IMR-90 (cell line): ENCODE data around the gene PTPRN2. TPM values are rescaled to one million over a fixed set of nuclear protein-coding genes. Genes with fewer than 3 reads are reported as not detected.

ENCODE experiments used
- ATAC-seq: fragments of 200-7000 bp; cut with Tn5 transposase; 2 replicates; pipeline ENCODE4 v1.9.1; 2020; ENCODE audit warnings: low read depth, mild to moderate bottlenecking, moderate library complexity
- BruUV-seq: library from RNA; stranded (reverse); fragments of 400-500 nt; replicated peaks from 2 replicates; lab custom pipeline; 2021; lab: Mats Ljungman, UMichigan
- CTCF ChIA-PET: fragments of 300-600 bp; formaldehyde crosslinking; extraction: SDS; loops from one replicate; lab custom pipeline; 2021; ENCODE audit warnings: antibody characterized with exemption; lab: Yijun Ruan, JAX
- POLR2A ChIA-PET: fragments of 300-600 bp; sonication (Branson Sonifier 250); formaldehyde crosslinking; loops from one replicate; lab custom pipeline; 2022; ENCODE audit warnings: antibody characterized with exemption; ENCODE audit not compliant: unreplicated experiment; lab: Charles Lee
- DNase-seq: peaks from one replicate; pipeline ENCODE4 v3.0.0; 2013
- H2AFZ ChIP-seq: replicated peaks from 2 replicates; pipeline ENCODE3; 2013; ENCODE audit warnings: low read length, mild to moderate bottlenecking; ENCODE audit not compliant: poor library complexity
- H2AK5ac ChIP-seq: 2 replicates; pipeline ENCODE4 v1.6.1; 2013; ENCODE audit warnings: low read depth, low read length, inconsistent platforms
- H2AK9ac ChIP-seq: replicated peaks from 2 replicates; pipeline ENCODE3; 2013; ENCODE audit warnings: mild to moderate bottlenecking, low read depth, low read length, moderate library complexity; ENCODE audit not compliant: poor library complexity
- H2BK120ac ChIP-seq: 2 replicates; pipeline ENCODE4 v1.6.1; 2013; ENCODE audit warnings: low read depth, low read length, inconsistent platforms
- H2BK15ac ChIP-seq: 3 replicates; pipeline ENCODE4 v1.6.1; 2013; ENCODE audit warnings: low read depth, low read length, inconsistent platforms
- H2BK20ac ChIP-seq: 2 replicates; pipeline ENCODE4 v1.6.1; 2013; ENCODE audit warnings: low read depth, mild to moderate bottlenecking, inconsistent platforms, low read length, moderate library complexity
- H2BK5ac ChIP-seq: 2 replicates; pipeline ENCODE4 v1.6.1; 2013; ENCODE audit warnings: mild to moderate bottlenecking, low read depth, low read length, inconsistent platforms; ENCODE audit not compliant: poor library complexity, severe bottlenecking
- H3K14ac ChIP-seq: replicated peaks from 2 replicates; pipeline ENCODE4 v1.6.1; 2013; ENCODE audit warnings: low read depth, low read length, inconsistent platforms
- H3K18ac ChIP-seq: 2 replicates; pipeline ENCODE4 v1.6.1; 2013; ENCODE audit warnings: low read depth, low read length, control low read depth
- H3K23ac ChIP-seq: 2 replicates; pipeline ENCODE4 v1.6.1; 2013; ENCODE audit warnings: low read depth, low read length, inconsistent platforms
- H3K27ac ChIP-seq: 2 replicates; pipeline ENCODE4 v1.5.1; 2013; ENCODE audit warnings: mild to moderate bottlenecking, control low read depth, low read length; ENCODE audit not compliant: insufficient read depth
- H3K27me3 ChIP-seq: 2 replicates; pipeline ENCODE4 v1.6.1; 2013; ENCODE audit warnings: low read length; ENCODE audit not compliant: control insufficient read depth, insufficient read depth
- H3K36me3 ChIP-seq: 2 replicates; pipeline ENCODE4 v1.6.1; 2013; ENCODE audit warnings: low read length, mixed read lengths; ENCODE audit not compliant: control insufficient read depth, insufficient read depth
- H3K4ac ChIP-seq: 2 replicates; pipeline ENCODE4 v1.6.1; 2013; ENCODE audit warnings: low read depth, low read length, inconsistent platforms
- H3K4me1 ChIP-seq: 2 replicates; pipeline ENCODE4 v1.6.1; 2013; ENCODE audit warnings: low read length, mixed read lengths; ENCODE audit not compliant: control insufficient read depth, insufficient read depth
- H3K4me2 ChIP-seq: 2 replicates; pipeline ENCODE4 v1.6.1; 2013; ENCODE audit warnings: low read depth, mild to moderate bottlenecking, control low read depth, low read length, moderate library complexity
- H3K4me3 ChIP-seq: 2 replicates; pipeline ENCODE4 v1.5.1; 2013; ENCODE audit warnings: low read depth, mild to moderate bottlenecking, control low read depth, low read length, moderate library complexity; ENCODE audit not compliant: insufficient read depth
- H3K56ac ChIP-seq: 2 replicates; pipeline ENCODE4 v1.6.1; 2013; ENCODE audit warnings: low read length, inconsistent platforms; ENCODE audit not compliant: insufficient read depth; ENCODE audit errors: extremely low read depth
- H3K79me1 ChIP-seq, 2 experiments: 2 replicates each; pipeline ENCODE4 v1.6.1; 2013; ENCODE audit warnings: low read length in 2 of 2, inconsistent platforms in 1 of 2, low read depth in 1 of 2
- H3K9ac ChIP-seq: 2 replicates; pipeline ENCODE4 v1.6.1; 2013; ENCODE audit warnings: low read depth, low read length, control low read depth
- H3K9me1 ChIP-seq: 2 replicates; pipeline ENCODE4 v1.6.1; 2013; ENCODE audit warnings: low read length, inconsistent platforms; ENCODE audit not compliant: insufficient read depth
- H3K9me3 ChIP-seq: 2 replicates; pipeline ENCODE4 v1.6.1; 2013; ENCODE audit warnings: low read length; ENCODE audit not compliant: control insufficient read depth, insufficient read depth
- H4K20me1 ChIP-seq: 2 replicates; pipeline ENCODE4 v1.6.1; 2013; ENCODE audit warnings: low read length, inconsistent platforms; ENCODE audit not compliant: insufficient read depth
- H4K5ac ChIP-seq: 2 replicates; pipeline ENCODE4 v1.6.1; 2013; ENCODE audit warnings: mild to moderate bottlenecking, low read depth, low read length, control low read depth
- H4K8ac ChIP-seq, 2 experiments: 2 replicates each; pipeline ENCODE4 v1.6.1; 2013; ENCODE audit warnings: low read depth in 2 of 2, low read length in 2 of 2, control low read depth in 1 of 2, inconsistent platforms in 1 of 2
- H4K91ac ChIP-seq: 2 replicates; pipeline ENCODE4 v1.6.1; 2013; ENCODE audit warnings: low read depth, low read length, inconsistent platforms; ENCODE audit not compliant: insufficient read depth
- BHLHE40 ChIP-seq: fragments of 150-350 bp; IDR thresholded peaks from 2 replicates; pipeline ENCODE4 v1.6.1; 2016; ENCODE audit warnings: mild to moderate bottlenecking, low read depth, low read length
- CEBPB ChIP-seq: IDR thresholded peaks from 2 replicates; pipeline ENCODE4 v1.6.1; 2012; ENCODE audit warnings: low read depth, low read length, improper control_type of control experiment
- CHD1 ChIP-seq: IDR thresholded peaks from 2 replicates; pipeline ENCODE4 v1.6.1; 2012; ENCODE audit warnings: low read depth, low read length, improper control_type of control experiment
- ELK1 ChIP-seq: fragments of 150-350 bp; IDR thresholded peaks from 2 replicates; pipeline ENCODE4 v1.6.1; 2016; ENCODE audit warnings: low read depth, mild to moderate bottlenecking, low read length, moderate library complexity, borderline replicate concordance
- MAZ ChIP-seq: IDR thresholded peaks from 2 replicates; pipeline ENCODE4 v1.6.1; 2012; ENCODE audit warnings: low read depth, mild to moderate bottlenecking, low read length, improper control_type of control experiment, moderate library complexity, borderline replicate concordance
- MXI1 ChIP-seq: IDR thresholded peaks from 2 replicates; pipeline ENCODE4 v1.6.1; 2012; ENCODE audit warnings: low read depth, mild to moderate bottlenecking, low read length, moderate library complexity, borderline replicate concordance
- NFE2L2 ChIP-seq: fragments of 150-350 bp; IDR thresholded peaks from 2 replicates; pipeline ENCODE4 v1.6.1; 2016; ENCODE audit warnings: low read depth, mild to moderate bottlenecking, low read length
- POLR2A ChIP-seq: IDR thresholded peaks from 2 replicates; pipeline ENCODE4 v1.6.1; 2012; ENCODE audit warnings: mild to moderate bottlenecking, low read depth, low read length
- RAD21 ChIP-seq: IDR thresholded peaks from 2 replicates; pipeline ENCODE4 v1.6.1; 2012; ENCODE audit warnings: low read length, improper control_type of control experiment
- RFX5 ChIP-seq: IDR thresholded peaks from 2 replicates; pipeline ENCODE4 v1.8.0; 2012; ENCODE audit warnings: low read depth, mild to moderate bottlenecking, low read length, moderate library complexity
- SMC3 ChIP-seq: fragments of 150-350 bp; IDR thresholded peaks from 2 replicates; pipeline ENCODE4 v1.6.1; 2016; ENCODE audit warnings: low read depth, mild to moderate bottlenecking, antibody characterized with exemption, low read length, moderate library complexity
- WGBS, 2 experiments: methylation state at CpG; one replicate each; pipeline versions ENCODE4 v1.1.5 to v1.1.7; 2013; ENCODE audit warnings: missing lambda C conversion rate in 2 of 2; ENCODE audit not compliant: insufficient read length in 1 of 2; ENCODE audit errors: extremely low coverage in 2 of 2; 5-methylcytosine and 5-hydroxymethylcytosine counted together
- dilution Hi-C: fragments of 300-500 bp; cut with HindIII; formaldehyde crosslinking; loops from one replicate; pipeline ENCODE4 v1.14.3; 2018; ENCODE audit warnings: low sequenced_read_pairs; ENCODE audit not compliant: unreplicated experiment
- in situ Hi-C: fragments of 300-500 bp; cut with MboI; formaldehyde crosslinking; loops from 3 replicates; pipeline ENCODE4 v1.14.3; 2019; ENCODE audit warnings: low sequenced_read_pairs, inconsistent platforms, mixed read lengths
- intact Hi-C: fragments of 100-400 bp; cut with micrococcal nuclease; formaldehyde crosslinking; loops from 2 replicates; pipeline ENCODE4 v1.10.0; 2022
- polyA plus RNA-seq, 3 experiments: library from polyadenylated mRNA; depleted of rRNA; stranded (reverse); fragments of >200 nt; gene quantifications; 2 replicates each; pipeline ENCODE4 v1.2.3, GENCODE V29; 2012; ENCODE audit warnings: low replicate concordance in 1 of 3
- total RNA-seq: library from RNA; depleted of rRNA; stranded (reverse); fragments of >200 nt; gene quantifications from 2 replicates; pipeline ENCODE4 v1.2.3, GENCODE V29; 2012

PTPRN2 gene
- total and polyA plus RNA-seq, 2 of the 4 experiments (the other 2 are of a cell fraction): 0.03 TPM; not detected in 1

- WGBS, 2 experiments: 11% methylated on average over 5 of the region's 21 CpGs; no CpG with 5 or more reads in 1 of the 2 experiments
- no peak overlapping the region for H3K14ac ChIP-seq
- no peak overlapping the region for H2AFZ ChIP-seq
- H2BK5ac ChIP-seq: no peak overlapping the region
- no peak overlapping the region for H3K4ac ChIP-seq
- in situ Hi-C loops (no loop called here), intact Hi-C loops (no loop called here), dilution Hi-C loops (no loop called here)
- H2BK120ac ChIP-seq: no peak overlapping the region
- no peak overlapping the region for H3K18ac ChIP-seq
- no peak overlapping the region for H3K9ac ChIP-seq
- no peak overlapping the region for H3K4me2 ChIP-seq
- H4K5ac ChIP-seq: no peak overlapping the region
- H3K27me3 ChIP-seq: peaks cover 17% of the 10 kb centered on the region
- no peak for TF ChIP-seq MXI1
- no peak for TF ChIP-seq CHD1
- TF ChIP-seq ELK1: no peak
- TF ChIP-seq RFX5: no peak
- no peak for TF ChIP-seq POLR2A
- TF ChIP-seq SMC3: no peak
- TF ChIP-seq RAD21: no peak
- TF ChIP-seq NFE2L2: no peak
- no peak for TF ChIP-seq MAZ
- TF ChIP-seq CEBPB: no peak
- no peak for TF ChIP-seq BHLHE40
- H3K79me1 ChIP-seq: no peaks in the 10 kb centered on the region
- H3K56ac ChIP-seq: no peak overlapping the region
- H3K23ac ChIP-seq: no peak overlapping the region
- H3K36me3 ChIP-seq: no peaks in the 10 kb centered on the region
- no peak overlapping the region for H4K91ac ChIP-seq
- H4K8ac ChIP-seq: no peak overlapping the region
- H2BK20ac ChIP-seq: no peak overlapping the region
- H4K20me1 ChIP-seq: no peaks in the 10 kb centered on the region
- no peak overlapping the region for H2AK9ac ChIP-seq
- DNase-seq (no peak), ATAC-seq (no peak)
- POLR2A ChIA-PET: no interaction called here
- no peaks in the 10 kb centered on the region for H3K9me3 ChIP-seq
- no peak overlapping the region for H2AK5ac ChIP-seq
- BruUV-seq: no TSS peak
- CTCF ChIA-PET: no interaction called here
- H3K9me1 ChIP-seq: no peaks in the 10 kb centered on the region
- no peak overlapping the region for H3K27ac ChIP-seq
- H2BK15ac ChIP-seq: no peak overlapping the region
- H3K4me1 ChIP-seq: no peaks in the 10 kb centered on the region
- H3K4me3 ChIP-seq: no peak overlapping the region
These were observed 904.5 kb downstream of the PTPRN2 start for GRCh38 chr7:157682946-157683746.
